ENCODE results near the gene PPP6R2. TPM values are rescaled to one million over a fixed set of nuclear protein-coding genes. Genes with fewer than 3 reads are reported as not detected.
A peak's percentile ranks its signal among the peaks of the same experiment; 100 is the strongest.

Gene PPP6R2
- total RNA-seq, 1 experiment from 2014 or later = 47.8 TPM

GRCh38 chr22:50482107-50483074 is 139.3 kb downstream of the PPP6R2 start:
- peaks cover 6% of the 10 kb centered on the region for H3K4me1 Mint-ChIP-seq
- no peak for TF ChIP-seq ZNF281 (CRISPR knock-in tag; IDR thresholded peaks at IDR 0.05)
- no peak for TF ChIP-seq PREB (CRISPR knock-in tag; IDR thresholded peaks at IDR 0.05; ENCODE audit: borderline replicate concordance)
- no peak for TF ChIP-seq ZMAT4 (CRISPR knock-in tag; IDR thresholded peaks at IDR 0.05)
- no peak for TF ChIP-seq ZNF232 (CRISPR knock-in tag; IDR thresholded peaks at IDR 0.05)
- no peak for TF ChIP-seq FOXP1 (CRISPR knock-in tag; IDR thresholded peaks at IDR 0.05; ENCODE audit: borderline replicate concordance)
- no peak for TF ChIP-seq NFE2L1 (CRISPR knock-in tag; IDR thresholded peaks at IDR 0.05)
- TF ChIP-seq SMAD3 (CRISPR knock-in tag; IDR thresholded peaks at IDR 0.05; ENCODE audit: borderline replicate concordance) = no peak
- TF ChIP-seq JAZF1 (CRISPR knock-in tag; IDR thresholded peaks at IDR 0.05) = no peak
- no peak for TF ChIP-seq NR3C1 (CRISPR knock-in tag; conservative IDR thresholded peaks at IDR 0.05; ENCODE audit: low read depth)
- TF ChIP-seq ZNF121 (CRISPR knock-in tag; IDR thresholded peaks at IDR 0.05) = no peak
- TF ChIP-seq CREM (CRISPR knock-in tag; IDR thresholded peaks at IDR 0.05) = no peak
- no peak for TF ChIP-seq ZNF317 (CRISPR knock-in tag; IDR thresholded peaks at IDR 0.05; ENCODE audit: borderline replicate concordance, low read depth)
- TF ChIP-seq PRDM15 (CRISPR knock-in tag; IDR thresholded peaks at IDR 0.05) = no peak
- no peak for TF ChIP-seq GTF2I (CRISPR knock-in tag; conservative IDR thresholded peaks at IDR 0.05)
- no peak for TF ChIP-seq NR2C2 (CRISPR knock-in tag; IDR thresholded peaks at IDR 0.05)
- TF ChIP-seq ZNF138 (CRISPR knock-in tag; conservative IDR thresholded peaks at IDR 0.05) = no peak
- 0 out of 2 replicates have a peak, but pooled peaks have one; percentile 2 for TF ChIP-seq SMAD4 (CRISPR knock-in tag; IDR thresholded peaks at IDR 0.05)
- TF ChIP-seq ZNF512 (CRISPR knock-in tag; IDR thresholded peaks at IDR 0.05; ENCODE audit: borderline replicate concordance) = no peak
- TF ChIP-seq JUN (CRISPR knock-in tag; IDR thresholded peaks at IDR 0.05) = no peak
- no peak for TF ChIP-seq MXD4 (CRISPR knock-in tag; IDR thresholded peaks at IDR 0.05; ENCODE audit: borderline replicate concordance)
- no peak for TF ChIP-seq TCF7 (CRISPR knock-in tag; IDR thresholded peaks at IDR 0.05; ENCODE audit: low read depth)
- no peak for TF ChIP-seq NFYB (CRISPR knock-in tag; conservative IDR thresholded peaks at IDR 0.05; ENCODE audit: low read depth)
- TF ChIP-seq ZBTB43 (CRISPR knock-in tag; IDR thresholded peaks at IDR 0.05) = no peak
- no peak for TF ChIP-seq ZNF219 (CRISPR knock-in tag; IDR thresholded peaks at IDR 0.05; ENCODE audit: borderline replicate concordance)
- no peak for TF ChIP-seq ELF4 (CRISPR knock-in tag; IDR thresholded peaks at IDR 0.05; ENCODE audit: low read depth)
- no peak for TF ChIP-seq KAT7 (CRISPR knock-in tag; IDR thresholded peaks at IDR 0.05; ENCODE audit: borderline replicate concordance)

More at GRCh38 chr22:50482107-50483074, 139.3 kb downstream of the PPP6R2 start:
- Mint-ChIP-seq H3K27me3 (ENCODE audit: low read depth) (peaks cover 30% of the 10 kb centered on the region), H3K27ac (no peak overlapping the region), H3K4me3 (peak overlapping the region; percentile 74), H3K9me3 (no peaks in the 10 kb centered on the region), H3K36me3 (no peaks in the 10 kb centered on the region)
- peak; percentile 28 for ATAC-seq
- CTCF ChIA-PET = interaction anchor here (0.8 to 1.0 kb wide), 2 partner anchors 15 to 215 kb away, joined by 3 read pairs; no protein-coding TSS in a partner anchor
- no peak for DNase-seq (ENCODE audit: low spot score)
- POLR2A ChIA-PET = no interaction called here
